Neural progenitor cell (in vitro differentiated cells): ENCODE results near the gene KAZN.

Experiments
- CTCF ChIP-seq: fragments of 200-600 bp; sonication (generic); IDR thresholded peaks from 2 replicates; pipeline ENCODE4 v1.5.1; 2017; ENCODE audit warnings: antibody characterized with exemption, mild to moderate bottlenecking
- EZH2phosphoT487 ChIP-seq: fragments of 200-600 bp; sonication (generic); IDR thresholded peaks from 2 replicates; pipeline ENCODE4 v1.6.1; 2017; ENCODE audit warnings: antibody characterized with exemption

DNA sequence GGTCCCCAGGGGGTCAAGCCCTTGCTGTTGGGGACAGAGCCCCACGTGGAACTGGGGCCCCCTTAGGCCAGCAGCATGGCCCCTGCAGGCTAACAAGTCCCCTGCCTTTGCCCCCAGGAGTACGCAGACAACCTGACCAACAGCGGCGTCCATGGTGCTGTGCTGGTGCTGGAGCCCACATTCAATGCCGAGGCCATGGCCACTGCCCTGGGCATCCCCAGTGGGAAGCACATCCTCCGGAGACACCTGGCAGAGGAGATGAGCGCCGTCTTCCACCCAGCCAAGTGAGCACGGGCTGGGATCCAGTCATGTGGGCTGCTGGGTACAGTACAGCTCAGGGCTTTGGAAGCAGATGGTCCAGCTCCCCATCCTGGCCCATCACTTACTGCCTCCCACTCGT lies 505.4 kb downstream of the KAZN start:
- TF ChIP-seq CTCF (no peak), EZH2phosphoT487 (no peak)
